Peyer's patch (tissue), 4 donors: Measurements from ENCODE around the gene SYPL1. TPM values are rescaled to one million over a fixed set of nuclear protein-coding genes. Genes with fewer than 3 reads are reported as not detected.

Source experiments
- DNase-seq, 3 donors: peaks; one replicate each; pipeline ENCODE4 v3.0.0-alpha.2; 2017 to 2019
- H3K27ac ChIP-seq, 4 donors: fragments of 200-600 bp; sonication (generic); one replicate each; pipeline ENCODE4 v1.5.1; 2016 to 2019
- H3K27me3 ChIP-seq, 2 donors: fragments of 200-600 bp; sonication (generic); one replicate each; pipeline ENCODE4 v1.5.1; 2019
- H3K36me3 ChIP-seq, 3 donors: fragments of 200-600 bp; sonication (generic); one replicate each; pipeline ENCODE4 v1.5.1; 2016 to 2019
- H3K4me1 ChIP-seq, 4 donors: fragments of 200-600 bp; sonication (generic); one replicate each; pipeline ENCODE4 v1.5.1; 2016 to 2019
- H3K4me3 ChIP-seq, 4 donors: fragments of 200-600 bp; sonication (generic); 1 replicate in 3 of 4; 2 replicates in 1 of 4; pipeline ENCODE4 v1.5.1; 2016 to 2019; ENCODE audit warnings: mild to moderate bottlenecking in 1 of 4
- H3K9me3 ChIP-seq, 4 donors: fragments of 200-600 bp; sonication (generic); one replicate each; pipeline ENCODE4 v1.5.1; 2016 to 2019; ENCODE audit warnings: mild to moderate bottlenecking in 1 of 4
- POLR2A ChIP-seq, 2 donors: fragments of 450-650 bp; IDR thresholded peaks; one replicate each; pipeline ENCODE4 v1.5.1; 2017; ENCODE audit warnings: antibody characterized with exemption in 2 of 2, mild to moderate bottlenecking in 2 of 2, moderate library complexity in 2 of 2
- total RNA-seq, 4 donors: library from RNA; depleted of rRNA; stranded (reverse); fragments of >200 nt; gene quantifications; one replicate each; pipeline ENCODE4 v1.1.0, GENCODE V29; 2016
- TF ChIP-seq, protein P1 (sequence below), 6 experiments: fragments of 450-650 bp in 4 of 6; fragments of 200-600 bp in 2 of 6; sonication (generic) in 1 of 6; IDR thresholded peaks; one replicate each; pipeline ENCODE4 v1.5.1; 2017 to 2019; ENCODE audit warnings: antibody characterized with exemption in 6 of 6, mild to moderate bottlenecking in 3 of 6, moderate library complexity in 1 of 6

Gene SYPL1
- total RNA-seq, 4 donors from 2014 or later: 45.2 to 77.6 (median 53.3) TPM

DNA sequence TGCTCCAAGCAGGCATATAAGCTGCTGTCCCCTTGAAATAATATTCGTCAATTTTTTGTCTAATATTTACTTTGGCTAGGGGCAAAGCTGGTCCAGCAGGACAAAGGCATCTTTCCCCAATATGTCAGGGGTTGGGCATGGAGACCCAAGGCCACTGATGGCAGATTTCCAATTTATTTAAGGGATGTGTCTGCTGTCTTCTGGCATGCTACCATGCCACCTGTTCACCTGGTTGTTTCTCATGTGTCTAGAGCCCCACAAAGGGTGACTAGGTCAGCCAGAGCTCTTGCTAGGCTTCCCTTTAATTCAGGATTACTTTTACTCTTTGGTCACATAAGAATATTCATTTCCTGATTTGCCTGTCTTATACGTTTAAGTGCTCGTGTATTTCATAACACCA is 22.1 kb upstream of the SYPL1 start:
- Histone ChIP-seq H3K4me3 (no peak overlapping the region), H3K4me1 (no peaks in the 10 kb centered on the region), H3K36me3 (no peaks in the 10 kb centered on the region), H3K27ac (no peak overlapping the region), H3K9me3 (no peaks in the 10 kb centered on the region), H3K27me3 (no peaks in the 10 kb centered on the region)
- TF ChIP-seq, protein P1, sequence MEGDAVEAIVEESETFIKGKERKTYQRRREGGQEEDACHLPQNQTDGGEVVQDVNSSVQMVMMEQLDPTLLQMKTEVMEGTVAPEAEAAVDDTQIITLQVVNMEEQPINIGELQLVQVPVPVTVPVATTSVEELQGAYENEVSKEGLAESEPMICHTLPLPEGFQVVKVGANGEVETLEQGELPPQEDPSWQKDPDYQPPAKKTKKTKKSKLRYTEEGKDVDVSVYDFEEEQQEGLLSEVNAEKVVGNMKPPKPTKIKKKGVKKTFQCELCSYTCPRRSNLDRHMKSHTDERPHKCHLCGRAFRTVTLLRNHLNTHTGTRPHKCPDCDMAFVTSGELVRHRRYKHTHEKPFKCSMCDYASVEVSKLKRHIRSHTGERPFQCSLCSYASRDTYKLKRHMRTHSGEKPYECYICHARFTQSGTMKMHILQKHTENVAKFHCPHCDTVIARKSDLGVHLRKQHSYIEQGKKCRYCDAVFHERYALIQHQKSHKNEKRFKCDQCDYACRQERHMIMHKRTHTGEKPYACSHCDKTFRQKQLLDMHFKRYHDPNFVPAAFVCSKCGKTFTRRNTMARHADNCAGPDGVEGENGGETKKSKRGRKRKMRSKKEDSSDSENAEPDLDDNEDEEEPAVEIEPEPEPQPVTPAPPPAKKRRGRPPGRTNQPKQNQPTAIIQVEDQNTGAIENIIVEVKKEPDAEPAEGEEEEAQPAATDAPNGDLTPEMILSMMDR (IDR thresholded peaks at IDR 0.05): no peak
- no peak for TF ChIP-seq POLR2A (IDR thresholded peaks at IDR 0.05)
- DNase-seq: no peak

DNA sequence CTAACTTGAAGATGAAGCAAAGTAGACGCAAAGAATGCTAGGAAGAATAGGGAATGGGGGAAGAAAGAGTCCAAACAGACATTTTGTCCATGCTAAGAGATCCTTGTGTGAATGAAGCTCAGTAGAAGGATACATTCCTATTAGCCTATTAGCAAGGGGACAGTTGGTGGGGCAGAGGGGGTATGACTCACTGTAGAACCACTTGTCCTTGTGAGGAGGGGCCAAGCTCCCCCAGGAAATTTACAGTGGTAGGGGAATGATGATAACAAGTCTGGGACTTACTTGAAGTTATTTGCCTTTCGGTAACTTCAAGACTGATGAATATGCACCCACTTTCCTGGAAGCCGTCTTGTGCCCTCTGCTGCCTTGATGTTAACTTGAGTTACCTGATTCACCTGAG is 17.2 kb upstream of the SYPL1 start:
- TF ChIP-seq, protein P1 (IDR thresholded peaks at IDR 0.05): no peak
- no peak for TF ChIP-seq POLR2A (IDR thresholded peaks at IDR 0.05)
- Histone ChIP-seq H3K4me3 (no peak overlapping the region), H3K4me1 (peaks cover 0 to 4% (median 0%) of the 10 kb centered on the region in 4 donors)

DNA sequence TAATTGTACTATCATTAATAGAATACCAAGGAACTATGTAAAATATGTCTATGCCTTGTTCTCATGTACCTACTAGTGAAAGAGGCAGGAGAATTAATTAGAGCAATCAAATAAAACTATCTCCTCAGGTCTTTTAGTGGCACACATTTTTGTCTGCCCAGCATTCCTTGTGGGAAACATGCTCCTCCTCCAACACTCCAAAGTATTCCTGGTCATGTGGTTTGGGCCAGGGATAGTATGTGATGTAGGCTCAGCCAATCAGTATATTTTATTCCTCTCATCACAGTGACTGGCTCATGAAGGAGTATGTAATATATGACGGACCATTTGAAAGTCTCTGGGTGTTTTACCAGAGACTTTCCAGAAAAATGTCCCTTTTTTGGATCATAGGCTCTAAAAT is 16.7 kb upstream of the SYPL1 start:
- Histone ChIP-seq H3K4me3 (no peak overlapping the region), H3K27me3 (no peaks in the 10 kb centered on the region), H3K36me3 (no peaks in the 10 kb centered on the region), H3K9me3 (no peaks in the 10 kb centered on the region), H3K4me1 (peaks cover 0 to 4% (median 0%) of the 10 kb centered on the region in 4 donors), H3K27ac (no peak overlapping the region)
- no peak for TF ChIP-seq POLR2A (IDR thresholded peaks at IDR 0.05)
- TF ChIP-seq, protein P1 (IDR thresholded peaks at IDR 0.05): no peak
- DNase-seq: no peak

More for the DNA sequence above, 17.2 kb upstream of the SYPL1 start:
- Histone ChIP-seq H3K9me3 (no peaks in the 10 kb centered on the region), H3K36me3 (no peaks in the 10 kb centered on the region), H3K27ac (no peak overlapping the region), H3K27me3 (no peaks in the 10 kb centered on the region)
- DNase-seq: no peak

DNA sequence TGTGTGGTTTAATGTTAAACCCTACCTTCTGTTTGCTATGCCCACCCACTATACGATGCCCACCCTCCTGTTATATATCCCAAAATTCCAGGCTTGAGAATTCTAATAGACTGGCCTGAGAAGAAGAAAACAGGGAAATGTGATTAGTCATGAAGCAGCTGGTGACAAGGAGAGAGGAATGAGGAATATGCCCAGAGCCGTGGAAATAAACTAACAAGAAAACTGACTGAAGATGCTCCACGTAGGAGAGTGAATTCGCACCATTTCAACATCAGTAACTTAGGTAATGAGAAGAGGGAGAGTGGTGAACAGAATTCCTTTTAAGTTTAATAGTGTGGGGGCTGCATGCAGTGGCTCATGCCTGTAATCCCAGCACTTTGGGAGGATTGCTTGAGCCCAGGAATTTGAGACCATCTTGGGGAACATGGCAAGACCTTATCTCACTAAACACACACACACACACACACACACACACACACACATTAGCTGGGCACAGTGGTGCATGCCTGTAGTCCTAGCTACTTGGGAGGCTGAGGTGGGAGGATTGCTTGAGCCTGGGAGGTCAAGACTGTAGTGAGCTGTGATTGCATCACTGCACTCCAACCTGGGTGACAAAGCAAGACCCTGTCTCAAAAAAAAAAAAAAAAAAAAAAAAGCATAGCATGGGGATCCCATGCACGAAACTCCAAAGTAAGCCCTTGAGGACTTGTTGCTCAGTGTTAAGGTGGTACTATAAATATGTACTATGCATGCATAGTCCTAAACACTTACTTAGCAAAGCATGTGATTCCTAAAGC is 16.1 kb upstream of the SYPL1 start:
- TF ChIP-seq, protein P1 (IDR thresholded peaks at IDR 0.05): no peak
- TF ChIP-seq POLR2A (IDR thresholded peaks at IDR 0.05): no peak
- Histone ChIP-seq H3K4me3 (no peak overlapping the region), H3K9me3 (no peaks in the 10 kb centered on the region), H3K27me3 (no peaks in the 10 kb centered on the region), H3K27ac (no peak overlapping the region), H3K36me3 (no peaks in the 10 kb centered on the region), H3K4me1 (peaks cover 0 to 4% (median 0%) of the 10 kb centered on the region in 4 donors)
- DNase-seq: no peak

DNA sequence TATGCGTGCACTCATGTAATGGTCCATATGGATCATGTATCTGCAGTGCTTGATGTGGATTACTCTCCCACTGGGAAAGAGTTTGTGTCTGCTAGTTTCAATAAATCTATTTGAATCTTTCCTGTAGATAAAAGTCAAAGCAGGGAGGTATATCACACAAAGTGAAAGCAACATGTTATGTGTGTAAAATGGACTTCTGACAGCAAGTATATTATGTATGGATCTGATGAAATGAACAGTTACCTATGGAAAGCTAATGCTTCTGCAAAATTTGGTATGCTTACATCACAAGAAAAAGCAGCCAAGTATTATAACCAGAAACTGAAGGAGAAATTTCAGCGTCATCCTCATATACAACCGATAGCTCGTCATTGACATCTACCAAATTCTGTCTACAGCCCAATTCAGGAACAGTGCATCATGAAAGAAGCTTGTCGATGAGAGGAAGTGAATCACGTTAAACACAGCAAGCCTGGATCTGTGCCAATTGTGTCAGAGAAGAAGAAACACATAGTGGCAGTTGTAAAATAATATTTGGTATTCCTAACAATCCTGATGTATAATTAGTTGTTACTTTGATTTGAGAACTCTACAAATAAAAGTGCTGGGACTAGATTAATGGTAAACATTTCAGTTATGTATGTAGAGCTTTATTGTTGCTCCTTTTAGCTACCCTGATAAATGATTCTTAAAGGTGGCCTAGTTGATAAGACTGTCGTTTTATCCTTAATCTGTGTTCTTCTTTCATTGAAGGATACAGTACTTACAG is 14.2 kb upstream of the SYPL1 start:
- H3K4me3 ChIP-seq: no peak overlapping the region
- TF ChIP-seq, protein P1 (IDR thresholded peaks at IDR 0.05): no peak
- TF ChIP-seq POLR2A (IDR thresholded peaks at IDR 0.05): no peak
- peak in 2 of 3 donors; percentile 37 to 61 for DNase-seq
- peaks cover 0 to 4% (median 0%) of the 10 kb centered on the region in 4 donors for H3K4me1 ChIP-seq
- no peak overlapping the region for H3K27ac ChIP-seq
- no peaks in the 10 kb centered on the region for H3K36me3 ChIP-seq
- no peaks in the 10 kb centered on the region for H3K9me3 ChIP-seq
- H3K27me3 ChIP-seq: no peaks in the 10 kb centered on the region
